Trophoblast cell (in vitro differentiated cells and primary cell): Measurements from ENCODE around the gene MOCOS.
A peak's percentile ranks its signal among the peaks of the same experiment; 100 is the strongest.

Experiments
- DNase-seq, 2 donors: peaks; one replicate each; pipeline ENCODE4 v3.0.0-alpha.2; 2016
- H2AFZ ChIP-seq: 2 replicates; pipeline ENCODE4 v1.6.1; 2013; ENCODE audit warnings: low read length, moderate library complexity, mild to moderate bottlenecking; ENCODE audit not compliant: insufficient read depth, poor library complexity
- H2AK5ac ChIP-seq: 2 replicates; pipeline ENCODE4 v1.6.1; 2013; ENCODE audit warnings: mild to moderate bottlenecking, low read length
- H2BK120ac ChIP-seq: 2 replicates; pipeline ENCODE4 v1.6.1; 2013; ENCODE audit warnings: low read length, mild to moderate bottlenecking, moderate library complexity; ENCODE audit not compliant: insufficient read depth, poor library complexity
- H2BK12ac ChIP-seq: 2 replicates; pipeline ENCODE4 v1.6.1; 2013; ENCODE audit warnings: mild to moderate bottlenecking, low read length, moderate library complexity
- H2BK5ac ChIP-seq: 2 replicates; pipeline ENCODE4 v1.6.1; 2013; ENCODE audit warnings: low read length, low read depth, moderate library complexity, mild to moderate bottlenecking; ENCODE audit not compliant: poor library complexity
- H3K14ac ChIP-seq: 2 replicates; pipeline ENCODE4 v1.6.1; 2013; ENCODE audit warnings: mild to moderate bottlenecking, low read length
- H3K18ac ChIP-seq: 2 replicates; pipeline ENCODE4 v1.6.1; 2013; ENCODE audit warnings: mild to moderate bottlenecking, low read length
- H3K23ac ChIP-seq: 2 replicates; pipeline ENCODE4 v1.6.1; 2013; ENCODE audit warnings: low read length
- H3K27ac ChIP-seq: 2 replicates; pipeline ENCODE4 v1.5.1; 2013; ENCODE audit warnings: low read depth, mild to moderate bottlenecking, inconsistent platforms, low read length, moderate library complexity
- H3K27me3 ChIP-seq: 2 replicates; pipeline ENCODE4 v1.6.1; 2013; ENCODE audit warnings: inconsistent platforms, mild to moderate bottlenecking, low read length, moderate library complexity; ENCODE audit not compliant: insufficient read depth
- H3K36me3 ChIP-seq, 2 experiments: 1 replicate in 1 of 2; 2 replicates in 1 of 2; pipeline ENCODE4 v1.6.1; 2013; ENCODE audit warnings: low read length in 2 of 2, mild to moderate bottlenecking in 2 of 2, moderate library complexity in 1 of 2; ENCODE audit not compliant: insufficient read depth in 2 of 2, control insufficient read depth in 1 of 2
- H3K4ac ChIP-seq: 2 replicates; pipeline ENCODE4 v1.6.1; 2013; ENCODE audit warnings: low read depth, mild to moderate bottlenecking, low read length, moderate library complexity
- H3K4me1 ChIP-seq, 2 experiments: 1 replicate in 1 of 2; 2 replicates in 1 of 2; pipeline ENCODE4 v1.6.1; 2013; ENCODE audit warnings: low read length in 2 of 2, mild to moderate bottlenecking in 2 of 2, moderate library complexity in 1 of 2; ENCODE audit not compliant: insufficient read depth in 2 of 2, control insufficient read depth in 1 of 2
- H3K4me2 ChIP-seq: 2 replicates; pipeline ENCODE4 v1.6.1; 2013; ENCODE audit warnings: inconsistent platforms, mild to moderate bottlenecking, low read length, moderate library complexity
- H3K4me3 ChIP-seq: 2 replicates; pipeline ENCODE4 v1.5.1; 2013; ENCODE audit warnings: mild to moderate bottlenecking, low read depth, low read length, inconsistent platforms
- H3K79me1 ChIP-seq: one replicate; pipeline ENCODE4 v1.6.1; 2013; ENCODE audit warnings: low read length
- H3K79me2 ChIP-seq: 2 replicates; pipeline ENCODE4 v1.6.1; 2013; ENCODE audit warnings: low read length, mild to moderate bottlenecking; ENCODE audit not compliant: control insufficient read depth, insufficient read depth, poor library complexity
- H3K9ac ChIP-seq: 2 replicates; pipeline ENCODE4 v1.6.1; 2013; ENCODE audit warnings: mild to moderate bottlenecking, low read length
- H3K9me3 ChIP-seq: 2 replicates; pipeline ENCODE4 v1.6.1; 2013; ENCODE audit warnings: low read depth, mild to moderate bottlenecking, control low read depth, inconsistent platforms, low read length; ENCODE audit not compliant: insufficient read depth
- H4K12ac ChIP-seq: 2 replicates; pipeline ENCODE4 v1.6.1; 2013; ENCODE audit warnings: low read depth, mild to moderate bottlenecking, low read length, moderate library complexity
- H4K8ac ChIP-seq: 2 replicates; pipeline ENCODE4 v1.6.1; 2013; ENCODE audit warnings: low read depth, mild to moderate bottlenecking, low read length, moderate library complexity
- H4K91ac ChIP-seq: one replicate; pipeline ENCODE4 v1.6.1; 2013; ENCODE audit warnings: low read depth, mild to moderate bottlenecking, low read length, moderate library complexity
- WGBS: extraction: QIAGEN DNeasy Blood & Tissue Kit; methylation state at CpG from one replicate; pipeline ENCODE4 v1.1.7; 2013; ENCODE audit warnings: missing lambda C conversion rate; ENCODE audit not compliant: insufficient read length, insufficient coverage; ENCODE audit errors: extremely low coverage; 5-methylcytosine and 5-hydroxymethylcytosine counted together

The MOCOS gene

GRCh38 chr18:36304723-36305122, 117.4 kb downstream of the MOCOS start:
- Histone ChIP-seq H3K18ac (no peak overlapping the region), H2BK12ac (no peak overlapping the region), H3K27ac (no peak overlapping the region), H3K79me2 (peaks cover 3% of the 10 kb centered on the region), H3K9me3 (no peaks in the 10 kb centered on the region), H3K79me1 (peaks cover 5% of the 10 kb centered on the region), H4K12ac (no peak overlapping the region), H3K36me3 (peaks cover 0 to 1% of the 10 kb centered on the region in 2 experiments), H3K4ac (no peak overlapping the region), H3K4me3 (no peak overlapping the region), H2BK120ac (no peak overlapping the region), H3K4me1 (peaks cover 32 to 39% of the 10 kb centered on the region in 2 experiments), H2AFZ (no peak overlapping the region), H3K14ac (no peak overlapping the region), H2AK5ac (no peak overlapping the region), H3K23ac (no peak overlapping the region), H4K91ac (no peak overlapping the region), H2BK5ac (no peak overlapping the region), H3K27me3 (no peaks in the 10 kb centered on the region), H3K4me2 (no peak overlapping the region), H3K9ac (no peak overlapping the region), H4K8ac (no peak overlapping the region)
- no CpG with 5 or more reads among the region's 3 CpGs for WGBS
- no peak for DNase-seq

- Histone ChIP-seq H3K27me3 (no peaks in the 10 kb centered on the region), H3K14ac (no peak overlapping the region), H2BK120ac (no peak overlapping the region), H2AFZ (no peak overlapping the region), H3K4me1 (peaks cover 31 to 42% of the 10 kb centered on the region in 2 experiments), H3K4me3 (no peak overlapping the region), H4K91ac (no peak overlapping the region), H3K79me1 (peaks cover 7% of the 10 kb centered on the region), H3K18ac (no peak overlapping the region), H3K27ac (no peak overlapping the region), H4K12ac (no peak overlapping the region), H3K4me2 (no peak overlapping the region), H3K23ac (no peak overlapping the region), H3K79me2 (peaks cover 3% of the 10 kb centered on the region), H2BK12ac (no peak overlapping the region), H3K9ac (no peak overlapping the region), H4K8ac (no peak overlapping the region), H3K4ac (no peak overlapping the region), H2BK5ac (no peak overlapping the region), H2AK5ac (no peak overlapping the region), H3K9me3 (no peaks in the 10 kb centered on the region), H3K36me3 (peaks cover 0 to 1% of the 10 kb centered on the region in 2 experiments)
- WGBS = no CpG with 5 or more reads among the region's 2 CpGs
- DNase-seq = no peak
These were observed 118.1 kb downstream of the MOCOS start for GRCh38 chr18:36305375-36305774.

- Histone ChIP-seq H2AFZ (no peak overlapping the region), H3K79me2 (no peaks in the 10 kb centered on the region), H4K8ac (no peak overlapping the region), H3K4me2 (no peak overlapping the region), H3K23ac (no peak overlapping the region), H2BK120ac (no peak overlapping the region), H3K4me1 (peaks cover 32 to 48% of the 10 kb centered on the region in 2 experiments), H3K9me3 (no peaks in the 10 kb centered on the region), H4K12ac (no peak overlapping the region), H3K4ac (no peak overlapping the region), H3K14ac (no peak overlapping the region), H3K36me3 (peaks cover 0 to 2% of the 10 kb centered on the region in 2 experiments), H2BK12ac (no peak overlapping the region), H3K79me1 (peaks cover 10% of the 10 kb centered on the region), H4K91ac (no peak overlapping the region), H3K4me3 (no peak overlapping the region), H2BK5ac (no peak overlapping the region), H3K27me3 (no peaks in the 10 kb centered on the region), H2AK5ac (no peak overlapping the region), H3K27ac (no peak overlapping the region), H3K9ac (no peak overlapping the region), H3K18ac (no peak overlapping the region)
- DNase-seq = no peak
These were observed 120.2 kb downstream of the MOCOS start for GRCh38 chr18:36307513-36307912.

GRCh38 chr18:36308711-36309435, 121.6 kb downstream of the MOCOS start:
- Histone ChIP-seq H2AFZ (peak overlapping the region; percentile 42), H2BK12ac (peak overlapping the region; percentile 89), H3K4ac (peak overlapping the region; percentile 28), H2BK5ac (peak overlapping the region; percentile 47), H3K36me3 (peaks cover 0 to 2% of the 10 kb centered on the region in 2 experiments), H3K79me2 (no peaks in the 10 kb centered on the region), H3K9ac (no peak overlapping the region), H3K9me3 (no peaks in the 10 kb centered on the region), H3K27me3 (no peaks in the 10 kb centered on the region), H3K4me2 (peak overlapping the region; percentile 55), H2BK120ac (peak overlapping the region; percentile 65), H3K14ac (peak overlapping the region; percentile 0), H4K12ac (no peak overlapping the region), H3K4me1 (peaks cover 28 to 41% of the 10 kb centered on the region in 2 experiments), H4K8ac (peak overlapping the region; percentile 47), H3K4me3 (no peak overlapping the region), H2AK5ac (peak overlapping the region; percentile 95), H3K79me1 (peaks cover 10% of the 10 kb centered on the region), H3K23ac (no peak overlapping the region), H3K27ac (peak overlapping the region; percentile 89), H3K18ac (peak overlapping the region; percentile 10), H4K91ac (peak overlapping the region; percentile 85)
- no CpG with 5 or more reads among the region's 7 CpGs for WGBS
- no peak for DNase-seq
